ENCODE measurements around the gene PHYHIPL. TPM values are rescaled to one million over a fixed set of nuclear protein-coding genes. Genes with fewer than 3 reads are reported as not detected.

The PHYHIPL gene
- total RNA-seq, 3 donors from 2014 or later (not counting 1 experiment from before 2014, with no cell fraction given) = not detected

GRCh38 chr10:59268460-59268859 lies 92.0 kb downstream of the PHYHIPL start:
- Mint-ChIP-seq H3K27ac (no peak overlapping the region), H3K27me3 (ENCODE audit: low read depth in 2 of 2) (no peaks in the 10 kb centered on the region), H3K9me3 (peaks cover 4 to 10% of the 10 kb centered on the region in 2 donors), H3K4me3 (no peak overlapping the region), H3K4me1 (no peaks in the 10 kb centered on the region), H3K36me3 (peaks cover 7% of the 10 kb centered on the region)
- no peak for DNase-seq
- intact Hi-C loops (cut with micrococcal nuclease) = no loop called here
- no peak for ATAC-seq
- H3K27ac ChIP-seq (ENCODE audit: low read length) = no peak overlapping the region
- WGBS (ENCODE audit: insufficient coverage) = 94% methylated on average over 6 of the region's 7 CpGs
- no peaks in the 10 kb centered on the region for H3K27me3 ChIP-seq (ENCODE audit: control insufficient read depth, insufficient read depth, low read length)
- no peak for TF ChIP-seq CTCF (IDR thresholded peaks at IDR 0.05)
- H3K9me3 ChIP-seq (ENCODE audit: control insufficient read depth, insufficient read depth, low read length) = no peaks in the 10 kb centered on the region
- H3K4me3 ChIP-seq (ENCODE audit: low read length) = no peak overlapping the region
- H3K4me1 ChIP-seq (ENCODE audit: control insufficient read depth, insufficient read depth, low read length) = no peaks in the 10 kb centered on the region
- no peaks in the 10 kb centered on the region for H3K36me3 ChIP-seq (ENCODE audit: control insufficient read depth, insufficient read depth, low read length)

DNA sequence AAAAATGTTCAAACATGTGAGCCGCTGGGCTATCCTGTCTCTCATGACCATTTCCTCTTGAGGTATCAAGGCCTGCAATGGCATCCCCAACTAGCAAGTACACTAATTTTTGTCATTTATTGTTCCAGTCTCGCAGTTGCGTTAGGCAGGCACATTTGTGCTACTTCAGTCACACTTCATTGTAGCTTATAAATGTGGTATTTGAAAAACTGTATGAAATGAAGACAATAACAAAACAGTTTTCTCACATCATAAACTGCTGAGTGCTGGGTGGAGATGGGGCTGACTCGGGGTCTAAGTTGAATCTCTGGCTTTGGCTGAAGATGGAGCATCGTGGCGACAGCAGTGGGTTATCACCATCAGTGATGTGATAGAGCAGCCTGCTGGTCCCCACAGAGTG lies 93.2 kb downstream of the PHYHIPL start:
- no peak for TF ChIP-seq CTCF (IDR thresholded peaks at IDR 0.05)
- H3K4me1 ChIP-seq (ENCODE audit: control insufficient read depth, insufficient read depth, low read length) = no peaks in the 10 kb centered on the region
- ATAC-seq (no peak), DNase-seq (no peak)
- H3K9me3 ChIP-seq (ENCODE audit: control insufficient read depth, insufficient read depth, low read length) = no peaks in the 10 kb centered on the region
- peaks cover 4 to 10% of the 10 kb centered on the region in 2 donors for H3K9me3 Mint-ChIP-seq
- intact Hi-C loops (cut with micrococcal nuclease) = no loop called here
- H3K27me3 ChIP-seq (ENCODE audit: control insufficient read depth, insufficient read depth, low read length) = no peaks in the 10 kb centered on the region
- no peak overlapping the region for H3K4me3 ChIP-seq (ENCODE audit: low read length)
- no peak overlapping the region for H3K27ac ChIP-seq (ENCODE audit: low read length)
- WGBS (ENCODE audit: insufficient coverage) = 94% methylated on average over 4 of the region's 6 CpGs
- H3K27ac Mint-ChIP-seq = no peak overlapping the region
- H3K4me1 Mint-ChIP-seq = no peaks in the 10 kb centered on the region
- H3K27me3 Mint-ChIP-seq (ENCODE audit: low read depth in 2 of 2) = no peaks in the 10 kb centered on the region
- peaks cover 7% of the 10 kb centered on the region for H3K36me3 Mint-ChIP-seq
- H3K36me3 ChIP-seq (ENCODE audit: control insufficient read depth, insufficient read depth, low read length) = no peaks in the 10 kb centered on the region
- no peak overlapping the region for H3K4me3 Mint-ChIP-seq

- no peak overlapping the region for H3K27ac ChIP-seq (ENCODE audit: low read length)
- DNase-seq = no peak
- no peak for TF ChIP-seq CTCF (IDR thresholded peaks at IDR 0.05)
- H3K4me1 ChIP-seq (ENCODE audit: control insufficient read depth, insufficient read depth, low read length) = no peaks in the 10 kb centered on the region
- H3K27me3 ChIP-seq (ENCODE audit: control insufficient read depth, insufficient read depth, low read length) = no peaks in the 10 kb centered on the region
- peaks cover 4 to 12% of the 10 kb centered on the region in 2 donors for H3K9me3 Mint-ChIP-seq
- no peak overlapping the region for H3K4me3 Mint-ChIP-seq
- H3K9me3 ChIP-seq (ENCODE audit: control insufficient read depth, insufficient read depth, low read length) = no peaks in the 10 kb centered on the region
- H3K36me3 ChIP-seq (ENCODE audit: control insufficient read depth, insufficient read depth, low read length) = no peaks in the 10 kb centered on the region
- H3K27me3 Mint-ChIP-seq (ENCODE audit: low read depth in 2 of 2) = no peaks in the 10 kb centered on the region
- H3K36me3 Mint-ChIP-seq = peaks cover 7% of the 10 kb centered on the region
- WGBS (ENCODE audit: insufficient coverage) = 72% methylated on average over 3 of the region's 3 CpGs
- intact Hi-C loops (cut with micrococcal nuclease) = no loop called here
- H3K4me3 ChIP-seq (ENCODE audit: low read length) = no peak overlapping the region
- H3K4me1 Mint-ChIP-seq = no peaks in the 10 kb centered on the region
- ATAC-seq = no peak
- no peak overlapping the region for H3K27ac Mint-ChIP-seq
Measured at GRCh38 chr10:59270492-59270891, 94.0 kb downstream of the PHYHIPL start.

GRCh38 chr10:59271160-59271559 lies 94.7 kb downstream of the PHYHIPL start:
- H3K36me3 Mint-ChIP-seq = peaks cover 7% of the 10 kb centered on the region
- H3K9me3 Mint-ChIP-seq = peaks cover 4 to 12% of the 10 kb centered on the region in 2 donors
- 87% methylated on average over 4 of the region's 4 CpGs for WGBS (ENCODE audit: insufficient coverage)
- ATAC-seq = no peak
- H3K4me3 Mint-ChIP-seq = no peak overlapping the region
- TF ChIP-seq CTCF (IDR thresholded peaks at IDR 0.05) = no peak
- H3K4me1 ChIP-seq (ENCODE audit: control insufficient read depth, insufficient read depth, low read length) = no peaks in the 10 kb centered on the region
- H3K36me3 ChIP-seq (ENCODE audit: control insufficient read depth, insufficient read depth, low read length) = no peaks in the 10 kb centered on the region
- intact Hi-C loops (cut with micrococcal nuclease) = no loop called here
- H3K27me3 Mint-ChIP-seq (ENCODE audit: low read depth in 2 of 2) = no peaks in the 10 kb centered on the region
- H3K4me1 Mint-ChIP-seq = no peaks in the 10 kb centered on the region
- no peak overlapping the region for H3K27ac ChIP-seq (ENCODE audit: low read length)
- H3K27ac Mint-ChIP-seq = no peak overlapping the region
- H3K4me3 ChIP-seq (ENCODE audit: low read length) = no peak overlapping the region
- H3K9me3 ChIP-seq (ENCODE audit: control insufficient read depth, insufficient read depth, low read length) = no peaks in the 10 kb centered on the region
- DNase-seq = no peak
- no peaks in the 10 kb centered on the region for H3K27me3 ChIP-seq (ENCODE audit: control insufficient read depth, insufficient read depth, low read length)

Data from natural killer cell (primary cell).